ENCODE results near the gene MS4A10. TPM values are rescaled to one million over a fixed set of nuclear protein-coding genes. Genes with fewer than 3 reads are reported as not detected.

The MS4A10 gene
- total and polyA plus RNA-seq, 2 of the 8 experiments (the other 6 are each of a cell fraction or from before 2014, with no cell fraction given) = not detected

- H3K27ac ChIP-seq (ENCODE audit: low read depth, low read length) = no peak overlapping the region
These were observed 5.1 kb upstream of the MS4A10 start for GRCh38 chr11:60780065-60780464.

More at GRCh38 chr11:60780065-60780464, 5.1 kb upstream of the MS4A10 start:
- no peaks in the 10 kb centered on the region; a peak in 1 of 7 replicates for H3K4me1 ChIP-seq (replicated peaks in 1 of 4; ENCODE audit: control insufficient read depth in 3 of 4, insufficient read depth in 4 of 4, low read length in 3 of 4)
- H3K18ac ChIP-seq (ENCODE audit: extremely low read depth, low read length) = no peak overlapping the region
- no peak overlapping the region for H2BK120ac ChIP-seq (replicated peaks; ENCODE audit: low read depth, low read length)
- H2BK20ac ChIP-seq (ENCODE audit: low read length) = no peak overlapping the region
- H3K56ac ChIP-seq (replicated peaks; ENCODE audit: insufficient read length, low read depth, low read length) = no peak overlapping the region
- H3K4me2 ChIP-seq (ENCODE audit: insufficient read depth in 1 of 2, low read depth in 2 of 2, low read length in 2 of 2) = no peak overlapping the region
- 77% methylated on average over 2 of the region's 2 CpGs; no CpG with 5 or more reads in 1 of the 2 experiments for WGBS, 2 experiments (ENCODE audit: extremely low coverage in 1 of 2, insufficient coverage in 1 of 2, insufficient read length in 1 of 2, insufficient replicate concordance in 2 of 2, low coverage in 1 of 2, low lambda C conversion rate in 2 of 2, missing lambda C conversion rate in 1 of 2)
- 0 out of 4 replicates have a peak, but pooled peaks cover 0 to 3% of the 10 kb centered on the region in 2 experiments for H3K9me3 ChIP-seq (ENCODE audit: insufficient read depth in 2 of 2, low read depth in 1 of 2, low read length in 1 of 2)
- no peak overlapping the region for H2BK12ac ChIP-seq (ENCODE audit: low read depth, low read length)
- H4K20me1 ChIP-seq (replicated peaks in 1 of 2; ENCODE audit: control insufficient read depth in 1 of 2, insufficient read depth in 2 of 2, low read length in 2 of 2) = no peaks in the 10 kb centered on the region
- no peak overlapping the region for H3K9ac ChIP-seq (replicated peaks in 1 of 4; ENCODE audit: extremely low read depth in 1 of 4, low read depth in 3 of 4, low read length in 3 of 4)
- no peak for DNase-seq (ENCODE audit: low read depth in 1 of 2, low spot score in 2 of 2)
- ChIA-PET CTCF (ENCODE audit: partially characterized antibody) (interaction anchor here (0.9 to 11.8 kb wide), 8 partner anchors 11 to 119 kb away, joined by 3 to 145 read pairs (median 4); no protein-coding TSS in a partner anchor), POLR2A (ENCODE audit: partially characterized antibody) (no interaction called here)
- H4K91ac ChIP-seq (replicated peaks; ENCODE audit: insufficient read length, low read length) = no peak overlapping the region
- H3K27me3 ChIP-seq (replicated peaks in 1 of 4; ENCODE audit: control insufficient read depth in 3 of 4, extremely low read depth in 1 of 4, insufficient read depth in 3 of 4, low read length in 3 of 4) = no peaks in the 10 kb centered on the region; a peak in 1 of 7 replicates
- no peak for FAIRE-seq
- H2BK15ac ChIP-seq (ENCODE audit: low read length) = no peak overlapping the region
- no peak overlapping the region for H3K14ac ChIP-seq (ENCODE audit: insufficient read length)
- no peak overlapping the region for H2AFZ ChIP-seq (ENCODE audit: low read length)
- H3K4me3 ChIP-seq (ENCODE audit: extremely low read depth in 1 of 4, insufficient read depth in 2 of 4, low read depth in 3 of 4, low read length in 4 of 4) = no peak overlapping the region
- no peak overlapping the region for H2AK5ac ChIP-seq (ENCODE audit: low read depth, low read length)
- no peak for TF ChIP-seq TBP (IDR thresholded peaks at IDR 0.05; ENCODE audit: low read depth, low read length)
- no peak for TF ChIP-seq CREB1 (IDR thresholded peaks at IDR 0.05)
- no peak for TF ChIP-seq TAF1 (IDR thresholded peaks at IDR 0.05; ENCODE audit: low read depth, low read length)
- TF ChIP-seq TAF7 (optimal IDR thresholded peaks at IDR 0.05; ENCODE audit: borderline replicate concordance, low read depth, low read length) = no peak
- no peak for TF ChIP-seq ASH2L (IDR thresholded peaks at IDR 0.05; ENCODE audit: low read length)
- TF ChIP-seq CBX8 (IDR thresholded peaks at IDR 0.05; ENCODE audit: borderline replicate concordance, low read depth, low read length) = no peak
- TF ChIP-seq CEBPB (IDR thresholded peaks at IDR 0.05; ENCODE audit: low read depth, low read length) = no peak
- no peak for TF ChIP-seq RXRA (IDR thresholded peaks at IDR 0.05; ENCODE audit: insufficient read depth, low read depth, low read length)
- H3K4ac ChIP-seq (replicated peaks; ENCODE audit: insufficient read length, low read depth, low read length) = no peak overlapping the region
- H2BK5ac ChIP-seq (ENCODE audit: low read depth, low read length) = no peak overlapping the region
- no peak overlapping the region for H4K8ac ChIP-seq (ENCODE audit: extremely low read depth, insufficient read depth, low read length)
- no peaks in the 10 kb centered on the region for H3K36me3 ChIP-seq (ENCODE audit: control insufficient read depth in 2 of 4, insufficient read depth in 4 of 4, low read length in 3 of 4)
- no peaks in the 10 kb centered on the region for H3K79me2 ChIP-seq (ENCODE audit: control insufficient read depth in 1 of 2, insufficient read depth in 2 of 2, low read length in 2 of 2)
- H3K23ac ChIP-seq (ENCODE audit: insufficient read length) = no peak overlapping the region
- no peak overlapping the region for H4K5ac ChIP-seq (ENCODE audit: insufficient read length, low read depth, low read length)
- H3K79me1 ChIP-seq (ENCODE audit: low read depth, low read length) = no peaks in the 10 kb centered on the region
- no peaks in the 10 kb centered on the region for H3K23me2 ChIP-seq (ENCODE audit: low read depth, low read length)

All from H1 (cell line).